ENCODE measurements around the gene MBTPS1.

- TF ChIP-seq CTCF (IDR thresholded peaks at IDR 0.05; ENCODE audit: low read depth, low read length, missing input control) (no peak), SP1 (IDR thresholded peaks at IDR 0.05) (no peak), RAD21 (IDR thresholded peaks at IDR 0.05) (no peak), TAF1 (conservative IDR thresholded peaks at IDR 0.05) (no peak), FOXA1 (IDR thresholded peaks at IDR 0.05) (no peak), REST (IDR thresholded peaks at IDR 0.05) (no peak), ZBTB33 (IDR thresholded peaks at IDR 0.05) (no peak), MAX (IDR thresholded peaks at IDR 0.05) (no peak), GABPA (IDR thresholded peaks at IDR 0.05 in 1 of 2, conservative IDR thresholded peaks at IDR 0.05 in 1 of 2) (no peak)
Measured at GRCh38 chr16:84098939-84099338, 17.8 kb downstream of the MBTPS1 start.

All from liver (tissue), 3 donors.